GM23248 (cell line): ENCODE measurements around the gene PLGLB1.
"Not testable (repeated sequence)": the region's sequence is repeated elsewhere in the genome, so short reads cannot be mapped to it uniquely, and the experiment has no call there.

Experiments used
- EZH2 ChIP-seq: fragments of 200-600 bp; sonication (generic); IDR thresholded peaks from 2 replicates; pipeline ENCODE4 v1.6.1; 2018; ENCODE audit warnings: antibody characterized with exemption, mild to moderate bottlenecking; ENCODE audit not compliant: insufficient read depth, poor library complexity, severe bottlenecking
- EZH2phosphoT487 ChIP-seq: fragments of 200-600 bp; sonication (generic); IDR thresholded peaks from 2 replicates; pipeline ENCODE4 v1.6.1; 2018; ENCODE audit warnings: antibody characterized with exemption, moderate library complexity, mild to moderate bottlenecking, low read depth; ENCODE audit not compliant: insufficient read depth

- TF ChIP-seq EZH2phosphoT487, EZH2: not testable (repeated sequence)
Measured at GRCh38 chr2:87004398-87004797, 17.2 kb downstream of the PLGLB1 start.
